B cell (primary cell): ENCODE data around the gene WTAP.

Experiments
- EZH2 ChIP-seq: IDR thresholded peaks from 2 replicates; pipeline ENCODE4 v1.6.1; 2012; ENCODE audit warnings: borderline replicate concordance, low read depth, mild to moderate bottlenecking, moderate library complexity, low read length; ENCODE audit not compliant: insufficient read depth, poor library complexity, severe bottlenecking
- TF ChIP-seq, protein P1 (sequence below): fragments of 200-600 bp; IDR thresholded peaks from one replicate; pipeline ENCODE4 v1.8.0; 2022; ENCODE audit warnings: antibody characterized with exemption, mild to moderate bottlenecking

DNA sequence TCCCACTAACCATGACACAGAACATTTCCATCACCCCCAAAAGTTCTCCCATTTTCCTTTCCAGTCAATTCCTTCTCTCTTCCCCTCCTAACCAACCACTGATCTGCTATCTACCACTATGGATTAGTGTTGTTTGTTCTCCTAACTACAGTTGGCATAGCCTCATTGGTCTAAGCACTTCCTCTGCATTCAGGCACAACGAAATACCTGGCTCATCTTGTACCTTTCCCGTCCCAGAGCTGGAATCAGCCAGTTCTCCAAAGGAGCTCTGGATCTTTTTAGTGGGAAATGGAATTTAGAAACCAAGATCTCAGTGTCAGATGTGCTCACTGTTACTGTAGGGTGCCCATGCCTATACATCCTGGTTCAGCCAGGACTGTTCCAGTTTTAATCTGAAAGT is 4.0 kb upstream of the WTAP start:
- TF ChIP-seq, protein P1, sequence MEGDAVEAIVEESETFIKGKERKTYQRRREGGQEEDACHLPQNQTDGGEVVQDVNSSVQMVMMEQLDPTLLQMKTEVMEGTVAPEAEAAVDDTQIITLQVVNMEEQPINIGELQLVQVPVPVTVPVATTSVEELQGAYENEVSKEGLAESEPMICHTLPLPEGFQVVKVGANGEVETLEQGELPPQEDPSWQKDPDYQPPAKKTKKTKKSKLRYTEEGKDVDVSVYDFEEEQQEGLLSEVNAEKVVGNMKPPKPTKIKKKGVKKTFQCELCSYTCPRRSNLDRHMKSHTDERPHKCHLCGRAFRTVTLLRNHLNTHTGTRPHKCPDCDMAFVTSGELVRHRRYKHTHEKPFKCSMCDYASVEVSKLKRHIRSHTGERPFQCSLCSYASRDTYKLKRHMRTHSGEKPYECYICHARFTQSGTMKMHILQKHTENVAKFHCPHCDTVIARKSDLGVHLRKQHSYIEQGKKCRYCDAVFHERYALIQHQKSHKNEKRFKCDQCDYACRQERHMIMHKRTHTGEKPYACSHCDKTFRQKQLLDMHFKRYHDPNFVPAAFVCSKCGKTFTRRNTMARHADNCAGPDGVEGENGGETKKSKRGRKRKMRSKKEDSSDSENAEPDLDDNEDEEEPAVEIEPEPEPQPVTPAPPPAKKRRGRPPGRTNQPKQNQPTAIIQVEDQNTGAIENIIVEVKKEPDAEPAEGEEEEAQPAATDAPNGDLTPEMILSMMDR: no peak
- TF ChIP-seq EZH2: no peak
